GM18499 (cell line): ENCODE measurements around the gene GPC2.
A peak's percentile ranks its signal among the peaks of the same experiment; 100 is the strongest.

Source experiments
- ATAC-seq: cut with Tn5 transposase; IDR thresholded peaks from one replicate; pipeline ENCODE4 v1.9.1; 2021; ENCODE audit warnings: moderate number of reproducible peaks; ENCODE audit not compliant: insufficient read depth, unreplicated experiment

Gene GPC2

GRCh38 chr7:100126931-100127865 is 50.0 kb downstream of the GPC2 start, which contains the start of gene MBLAC1:
MBLAC1 (plus strand) TSS chr7:100126967; CDS start chr7:100127396, 429 bp downstream.
- no peak for ATAC-seq

GRCh38 chr7:100126239-100126930 is 50.8 kb downstream of the GPC2 start:
- ATAC-seq: no peak

GRCh38 chr7:100124301-100125230 is 52.6 kb downstream of the GPC2 start:
- no peak for ATAC-seq

- ATAC-seq: no peak
Observed at GRCh38 chr7:100122568-100122967, 54.6 kb downstream of the GPC2 start.

- ATAC-seq: no peak
Observed at GRCh38 chr7:100122067-100122466, 55.1 kb downstream of the GPC2 start.

- ATAC-seq: no peak
Observed at GRCh38 chr7:100120733-100121036, 56.5 kb downstream of the GPC2 start.

- peak; percentile 21 for ATAC-seq
Observed at GRCh38 chr7:100119970-100120732, 57.0 kb downstream of the GPC2 start.
